Measurements from ENCODE around the gene WDR46.
A peak's percentile ranks its signal among the peaks of the same experiment; 100 is the strongest.

The WDR46 gene

DNA sequence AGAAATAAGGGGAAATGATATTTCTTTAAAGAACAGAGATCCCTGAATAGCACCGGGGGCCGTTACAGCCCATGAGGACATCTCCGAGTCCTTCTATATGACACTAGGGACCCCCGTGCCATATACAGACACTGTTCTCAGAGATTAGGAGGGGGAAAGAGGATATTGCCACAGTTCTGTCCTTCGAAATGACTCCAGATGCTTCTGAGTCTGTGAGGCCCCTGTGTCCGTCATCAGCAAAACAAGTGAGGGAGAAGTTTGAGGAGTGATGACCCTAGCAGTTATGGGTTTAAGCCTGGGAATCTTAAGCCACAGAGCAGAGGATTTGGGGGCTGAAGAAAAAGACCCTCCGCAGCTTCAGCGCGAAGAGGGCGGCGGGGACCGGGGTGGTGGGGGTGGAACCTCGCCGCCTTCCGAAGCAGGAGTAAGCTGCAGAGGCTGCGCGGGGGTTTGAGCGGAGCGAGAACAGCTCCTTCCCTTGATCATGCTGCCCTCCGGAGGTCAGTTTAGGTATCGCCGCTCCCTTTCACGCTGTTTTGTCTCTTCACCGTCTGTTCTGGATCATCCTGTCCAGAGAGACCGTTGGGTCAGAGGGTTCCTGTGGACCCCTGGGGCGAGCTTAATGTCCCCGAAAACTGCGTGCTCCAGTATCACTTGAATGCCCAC, 40.9 kb downstream of the WDR46 start:
- H3K27me3 ChIP-seq (ENCODE audit: insufficient read depth, low read depth, severe bottlenecking) = no peaks in the 10 kb centered on the region
- peaks cover 13% of the 10 kb centered on the region for H3K36me3 ChIP-seq
- TF ChIP-seq, protein P1, sequence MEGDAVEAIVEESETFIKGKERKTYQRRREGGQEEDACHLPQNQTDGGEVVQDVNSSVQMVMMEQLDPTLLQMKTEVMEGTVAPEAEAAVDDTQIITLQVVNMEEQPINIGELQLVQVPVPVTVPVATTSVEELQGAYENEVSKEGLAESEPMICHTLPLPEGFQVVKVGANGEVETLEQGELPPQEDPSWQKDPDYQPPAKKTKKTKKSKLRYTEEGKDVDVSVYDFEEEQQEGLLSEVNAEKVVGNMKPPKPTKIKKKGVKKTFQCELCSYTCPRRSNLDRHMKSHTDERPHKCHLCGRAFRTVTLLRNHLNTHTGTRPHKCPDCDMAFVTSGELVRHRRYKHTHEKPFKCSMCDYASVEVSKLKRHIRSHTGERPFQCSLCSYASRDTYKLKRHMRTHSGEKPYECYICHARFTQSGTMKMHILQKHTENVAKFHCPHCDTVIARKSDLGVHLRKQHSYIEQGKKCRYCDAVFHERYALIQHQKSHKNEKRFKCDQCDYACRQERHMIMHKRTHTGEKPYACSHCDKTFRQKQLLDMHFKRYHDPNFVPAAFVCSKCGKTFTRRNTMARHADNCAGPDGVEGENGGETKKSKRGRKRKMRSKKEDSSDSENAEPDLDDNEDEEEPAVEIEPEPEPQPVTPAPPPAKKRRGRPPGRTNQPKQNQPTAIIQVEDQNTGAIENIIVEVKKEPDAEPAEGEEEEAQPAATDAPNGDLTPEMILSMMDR (IDR thresholded peaks at IDR 0.05; ENCODE audit: low read depth, low read length) = peak; percentile 99
- peak; percentile 97 for DNase-seq
- H3K4me3 ChIP-seq (ENCODE audit: low read depth, low read length) = peak overlapping the region; percentile 78
- H3K27ac ChIP-seq = peak overlapping the region; percentile 38
- no peaks in the 10 kb centered on the region for H3K9me3 ChIP-seq (ENCODE audit: severe bottlenecking)

DNA sequence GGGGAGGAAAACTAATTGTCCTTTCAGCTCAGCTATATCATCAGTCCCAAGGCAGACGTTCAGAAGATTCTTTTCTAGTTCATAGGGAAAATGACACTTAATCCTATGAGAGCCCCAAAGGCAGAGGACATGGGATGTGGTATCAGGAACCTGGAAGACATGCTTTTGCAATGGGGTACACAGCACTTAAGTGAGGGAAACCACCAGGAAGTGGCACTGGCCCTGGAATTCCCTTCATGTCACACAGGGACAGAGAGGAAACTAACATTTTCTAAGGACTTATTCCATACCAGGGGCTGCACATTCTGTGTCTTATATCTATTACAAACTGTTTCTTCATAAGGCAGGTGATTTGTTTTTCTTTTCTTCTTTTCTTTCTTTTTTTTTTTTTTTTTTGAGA, 45.6 kb downstream of the WDR46 start:
- TF ChIP-seq, protein P1 (IDR thresholded peaks at IDR 0.05; ENCODE audit: low read depth, low read length) = no peak
- H3K27ac ChIP-seq = no peak overlapping the region
- no peaks in the 10 kb centered on the region for H3K27me3 ChIP-seq (ENCODE audit: insufficient read depth, low read depth, severe bottlenecking)
- H3K9me3 ChIP-seq (ENCODE audit: severe bottlenecking) = no peaks in the 10 kb centered on the region
- H3K36me3 ChIP-seq = no peaks in the 10 kb centered on the region
- H3K4me3 ChIP-seq (ENCODE audit: low read depth, low read length) = no peak overlapping the region
- no peak for DNase-seq

DNA sequence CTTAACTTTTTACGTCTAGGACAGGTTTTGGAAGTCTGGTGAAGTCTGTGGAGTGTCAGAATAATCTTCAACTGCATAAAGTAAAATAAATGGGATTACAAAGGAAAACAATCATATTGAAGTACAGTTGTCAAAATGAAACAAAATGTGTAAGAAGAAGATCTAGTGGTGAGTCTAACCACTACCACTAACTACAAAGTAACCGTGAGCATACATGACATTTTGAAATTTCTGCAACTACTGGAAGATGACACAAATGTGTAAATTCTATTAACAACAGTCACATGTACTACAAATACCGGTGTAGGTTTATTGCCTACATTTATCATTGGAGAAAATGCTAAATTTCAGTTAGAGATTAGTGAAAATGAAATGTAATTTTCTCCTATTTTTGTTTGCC, 47.1 kb downstream of the WDR46 start:
- TF ChIP-seq, protein P1 (IDR thresholded peaks at IDR 0.05; ENCODE audit: low read depth, low read length) = no peak
- no peaks in the 10 kb centered on the region for H3K27me3 ChIP-seq (ENCODE audit: insufficient read depth, low read depth, severe bottlenecking)
- peaks cover 2% of the 10 kb centered on the region for H3K9me3 ChIP-seq (ENCODE audit: severe bottlenecking)
- H3K4me3 ChIP-seq (ENCODE audit: low read depth, low read length) = no peak overlapping the region
- no peak for DNase-seq
- no peak overlapping the region for H3K27ac ChIP-seq
- H3K36me3 ChIP-seq = no peaks in the 10 kb centered on the region

DNA sequence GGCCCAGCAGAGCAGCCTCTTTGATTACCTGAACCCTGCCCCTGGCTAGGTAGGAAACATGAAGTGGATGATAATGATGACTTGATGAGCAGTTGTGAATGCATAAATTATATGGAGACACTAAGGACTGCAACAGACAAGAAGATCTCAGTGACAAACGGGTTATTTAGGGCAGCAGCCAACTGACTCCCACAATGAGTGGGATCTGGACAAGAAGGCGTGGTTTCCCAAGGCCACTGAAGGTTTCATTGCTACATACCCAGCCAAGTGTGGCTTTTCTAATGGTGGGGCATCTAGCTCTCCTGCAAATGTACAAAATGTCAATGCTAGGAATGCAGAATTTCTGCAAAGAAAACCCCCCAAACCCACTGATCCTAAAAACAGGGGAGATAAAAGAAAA, 51.3 kb downstream of the WDR46 start:
- Histone ChIP-seq H3K27ac (no peak overlapping the region), H3K27me3 (ENCODE audit: insufficient read depth, low read depth, severe bottlenecking) (no peaks in the 10 kb centered on the region), H3K9me3 (ENCODE audit: severe bottlenecking) (peaks cover 2% of the 10 kb centered on the region), H3K4me3 (ENCODE audit: low read depth, low read length) (no peak overlapping the region), H3K36me3 (no peaks in the 10 kb centered on the region)
- no peak for DNase-seq
- TF ChIP-seq, protein P1 (IDR thresholded peaks at IDR 0.05; ENCODE audit: low read depth, low read length) = no peak

DNA sequence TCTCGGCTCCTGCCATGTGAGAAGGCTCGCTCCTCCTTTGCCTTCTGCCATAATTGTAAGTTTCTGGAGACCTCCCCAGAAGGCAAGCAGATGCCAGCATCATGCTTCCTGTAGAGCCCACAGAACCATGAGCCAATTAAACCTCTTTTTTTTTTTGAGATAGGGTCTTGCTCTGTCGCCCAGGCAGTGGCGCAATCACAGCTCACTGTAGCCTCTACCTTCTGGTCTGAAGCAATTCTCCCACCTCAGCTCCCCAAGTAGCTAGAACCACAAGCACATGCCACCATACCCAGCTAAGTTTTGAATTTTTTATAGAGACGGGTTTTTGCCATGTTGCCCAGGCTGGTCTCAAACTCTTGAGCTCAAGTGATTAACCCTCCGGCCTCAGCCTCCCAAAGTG, 52.2 kb downstream of the WDR46 start:
- Histone ChIP-seq H3K9me3 (ENCODE audit: severe bottlenecking) (peaks cover 2% of the 10 kb centered on the region), H3K27me3 (ENCODE audit: insufficient read depth, low read depth, severe bottlenecking) (no peaks in the 10 kb centered on the region), H3K4me3 (ENCODE audit: low read depth, low read length) (no peak overlapping the region), H3K36me3 (no peaks in the 10 kb centered on the region), H3K27ac (no peak overlapping the region)
- TF ChIP-seq, protein P1 (IDR thresholded peaks at IDR 0.05; ENCODE audit: low read depth, low read length) = no peak
- DNase-seq = no peak

DNA sequence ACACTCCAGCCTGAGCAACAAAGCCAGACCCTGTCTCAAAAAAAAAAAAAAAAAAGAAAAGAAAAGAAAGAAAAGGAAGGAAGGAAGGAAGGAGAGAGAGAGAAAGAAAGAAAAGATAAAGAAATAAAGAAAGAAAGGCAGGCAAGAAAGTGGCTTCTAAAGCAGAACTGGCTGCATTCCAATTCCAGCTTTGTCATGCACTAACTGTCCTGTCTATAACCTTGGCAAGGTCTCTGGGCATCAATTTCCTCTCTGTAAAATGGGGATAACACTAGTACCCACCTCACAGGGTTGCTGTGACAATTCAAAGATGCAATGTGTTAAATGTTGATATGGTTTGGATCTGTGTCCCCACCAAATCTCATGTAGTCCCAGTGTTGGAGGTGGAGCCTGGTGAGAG, 52.7 kb downstream of the WDR46 start:
- no peak overlapping the region for H3K27ac ChIP-seq
- H3K27me3 ChIP-seq (ENCODE audit: insufficient read depth, low read depth, severe bottlenecking) = no peaks in the 10 kb centered on the region
- TF ChIP-seq, protein P1 (IDR thresholded peaks at IDR 0.05; ENCODE audit: low read depth, low read length) = no peak
- no peak overlapping the region for H3K4me3 ChIP-seq (ENCODE audit: low read depth, low read length)
- peaks cover 2% of the 10 kb centered on the region for H3K9me3 ChIP-seq (ENCODE audit: severe bottlenecking)
- DNase-seq = no peak
- H3K36me3 ChIP-seq = no peaks in the 10 kb centered on the region
